K562 (cell line): ENCODE measurements around the gene CACNA1S. TPM values are rescaled to one million over a fixed set of nuclear protein-coding genes. Genes with fewer than 3 reads are reported as not detected.

Experiments used
- E2F4 ChIP-seq: sonication (generic); formaldehyde crosslinking; IDR thresholded peaks from 2 replicates; pipeline ENCODE4 v1.8.0; 2022; ENCODE audit warnings: mild to moderate bottlenecking, low read depth, missing genetic modification reagents
- HMG20B ChIP-seq: fragments of 250-450 bp; sonication (Bioruptor Pico); IDR thresholded peaks from 2 replicates; pipeline ENCODE4 v1.5.0; 2021; ENCODE audit warnings: mild to moderate bottlenecking
- NR3C1 ChIP-seq: sonication (generic); formaldehyde crosslinking; IDR thresholded peaks from 2 replicates; pipeline ENCODE4 v1.8.1; 2022; ENCODE audit warnings: missing genetic modification reagents
- SAFB ChIP-seq: fragments of 200-400 bp; formaldehyde crosslinking; IDR thresholded peaks from 2 replicates; pipeline ENCODE4 v1.6.1; 2017; ENCODE audit warnings: low read depth, low read length, borderline replicate concordance
- TAL1 ChIP-seq: fragments of 450-650 bp; IDR thresholded peaks from 2 replicates; pipeline ENCODE4 v1.6.1; 2016; ENCODE audit warnings: mild to moderate bottlenecking
- polyA plus RNA-seq, 8 experiments: library from polyadenylated mRNA; depleted of rRNA in 4 of 8; stranded (reverse) in 5 of 8; unstranded in 3 of 8; fragments of >200 nt; fragmentation: Nextera tagmentation in 2 of 8; fragmentation: Illumina TruSeq in 1 of 8; extraction: Ambion mirVana in 2 of 8; extraction: Trizol in 1 of 8; gene quantifications; 2 replicates each; pipeline versions ENCODE4 v1.2.1 to v1.2.3, GENCODE V29; 2011 to 2014; ENCODE audit warnings: inconsistent platforms in 1 of 8, missing spikeins in 1 of 8
- total RNA-seq, 7 experiments: library from RNA; depleted of rRNA in 6 of 7; stranded (reverse); fragments of >200 nt in 6 of 7; fragmentation: Illumina TruSeq in 2 of 7; extraction: Trizol in 2 of 7; gene quantifications; 2 replicates each; pipeline versions ENCODE4 v1.2.1 to v1.2.3, GENCODE V29; 2011 to 2021; ENCODE audit warnings: low replicate concordance in 1 of 7

CACNA1S gene
- total and polyA plus RNA-seq, 9 of the 15 experiments (the other 6 are each of a cell fraction or from before 2014, with no cell fraction given): not detected

- no peak for TF ChIP-seq E2F4 (CRISPR knock-in tag)
- TF ChIP-seq TAL1: no peak
- no peak for TF ChIP-seq NR3C1
- no peak for TF ChIP-seq SAFB
- no peak for TF ChIP-seq HMG20B (CRISPR knock-in tag)
These were observed 122.1 kb downstream of the CACNA1S start (continued) for GRCh38 chr1:200990114-200990513.

Other genes with a start within 250 kb of the CACNA1S start
- not detected in 2 replicates for gene GPR25, start 239.4 kb downstream of the CACNA1S start, total RNA-seq (2014; rRNA removed)
- not detected in 2 replicates for gene GPR25, start 239.4 kb downstream of the CACNA1S start, total RNA-seq (2014; rRNA removed; fragmentation: Illumina TruSeq; extraction: Trizol)
- not detected in 2 replicates for gene GPR25, start 239.4 kb downstream of the CACNA1S start, total RNA-seq (2015; rRNA removed; fragmentation: Illumina TruSeq; extraction: Trizol)
- gene GPR25, start 239.4 kb downstream of the CACNA1S start, total RNA-seq (2021): not detected in 2 replicates
- gene GPR25, start 239.4 kb downstream of the CACNA1S start, polyA plus RNA-seq (2011; rRNA removed): not detected in 2 replicates
- gene GPR25, start 239.4 kb downstream of the CACNA1S start, polyA plus RNA-seq (2014; fragmentation: Illumina TruSeq; extraction: Trizol): not detected in 2 replicates
- not detected for gene GPR25, start 239.4 kb downstream of the CACNA1S start, polyA plus RNA-seq (2014; fragmentation: Nextera tagmentation; extraction: Ambion mirVana)
- gene GPR25, start 239.4 kb downstream of the CACNA1S start, polyA plus RNA-seq (2014; rRNA removed): not detected in 2 replicates
- not detected in 2 replicates for gene INAVA, start 217.5 kb downstream of the CACNA1S start, total RNA-seq (2014; rRNA removed)
- not detected in 2 replicates for gene INAVA, start 217.5 kb downstream of the CACNA1S start, total RNA-seq (2014; rRNA removed; fragmentation: Illumina TruSeq; extraction: Trizol)
- gene INAVA, start 217.5 kb downstream of the CACNA1S start, total RNA-seq (2015; rRNA removed; fragmentation: Illumina TruSeq; extraction: Trizol): not detected in 2 replicates
- 0.09 TPM in 1 of 2 replicates, not detected in the other for gene INAVA, start 217.5 kb downstream of the CACNA1S start, total RNA-seq (2021)
- gene INAVA, start 217.5 kb downstream of the CACNA1S start, polyA plus RNA-seq (2011; rRNA removed): not detected in 2 replicates
- gene INAVA, start 217.5 kb downstream of the CACNA1S start, polyA plus RNA-seq (2014; fragmentation: Illumina TruSeq; extraction: Trizol): not detected in 2 replicates
- not detected for gene INAVA, start 217.5 kb downstream of the CACNA1S start, polyA plus RNA-seq (2014; fragmentation: Nextera tagmentation; extraction: Ambion mirVana)
- gene INAVA, start 217.5 kb downstream of the CACNA1S start, polyA plus RNA-seq (2014; rRNA removed): not detected in 2 replicates
- 5.9 and 8.4 TPM in 2 replicates for gene KIF21B, start 88.7 kb downstream of the CACNA1S start, total RNA-seq (2014; rRNA removed)
- 2.8 and 3.3 TPM in 2 replicates for gene KIF21B, start 88.7 kb downstream of the CACNA1S start, total RNA-seq (2014; rRNA removed; fragmentation: Illumina TruSeq; extraction: Trizol)
- gene KIF21B, start 88.7 kb downstream of the CACNA1S start, total RNA-seq (2015; rRNA removed; fragmentation: Illumina TruSeq; extraction: Trizol): 3.1 and 3.3 TPM in 2 replicates
- 11.5 and 13.4 TPM in 2 replicates for gene KIF21B, start 88.7 kb downstream of the CACNA1S start, total RNA-seq (2021)
- gene KIF21B, start 88.7 kb downstream of the CACNA1S start, polyA plus RNA-seq (2011; rRNA removed): 7.8 and 15.2 TPM in 2 replicates
- gene KIF21B, start 88.7 kb downstream of the CACNA1S start, polyA plus RNA-seq (2014; fragmentation: Illumina TruSeq; extraction: Trizol): 7.3 and 9.6 TPM in 2 replicates
- under 1 TPM; 0.46 to 0.48 TPM for gene KIF21B, start 88.7 kb downstream of the CACNA1S start, polyA plus RNA-seq (2014; fragmentation: Nextera tagmentation; extraction: Ambion mirVana)
- gene KIF21B, start 88.7 kb downstream of the CACNA1S start, polyA plus RNA-seq (2014; rRNA removed): 6.3 and 7.5 TPM in 2 replicates
- 0.09 TPM in 1 of 2 replicates, not detected in the other for gene ASCL5, start 14.8 kb upstream of the CACNA1S start, total RNA-seq (2014; rRNA removed)
- not detected in 2 replicates for gene ASCL5, start 14.8 kb upstream of the CACNA1S start, total RNA-seq (2014; rRNA removed; fragmentation: Illumina TruSeq; extraction: Trizol)
- not detected in 2 replicates for gene ASCL5, start 14.8 kb upstream of the CACNA1S start, total RNA-seq (2015; rRNA removed; fragmentation: Illumina TruSeq; extraction: Trizol)
- not detected in 2 replicates for gene ASCL5, start 14.8 kb upstream of the CACNA1S start, total RNA-seq (2021)
- not detected in 2 replicates for gene ASCL5, start 14.8 kb upstream of the CACNA1S start, polyA plus RNA-seq (2011; rRNA removed)
- gene ASCL5, start 14.8 kb upstream of the CACNA1S start, polyA plus RNA-seq (2014; fragmentation: Illumina TruSeq; extraction: Trizol): not detected in 2 replicates
- gene ASCL5, start 14.8 kb upstream of the CACNA1S start, polyA plus RNA-seq (2014; fragmentation: Nextera tagmentation; extraction: Ambion mirVana): not detected
- gene ASCL5, start 14.8 kb upstream of the CACNA1S start, polyA plus RNA-seq (2014; rRNA removed): not detected in 2 replicates
- gene TMEM9, start 42.0 kb upstream of the CACNA1S start, total RNA-seq (2014; rRNA removed): 79.3 and 118 TPM in 2 replicates
- 25.4 and 30.4 TPM in 2 replicates for gene TMEM9, start 42.0 kb upstream of the CACNA1S start, total RNA-seq (2014; rRNA removed; fragmentation: Illumina TruSeq; extraction: Trizol)
- 30.6 and 31.5 TPM in 2 replicates for gene TMEM9, start 42.0 kb upstream of the CACNA1S start, total RNA-seq (2015; rRNA removed; fragmentation: Illumina TruSeq; extraction: Trizol)
- gene TMEM9, start 42.0 kb upstream of the CACNA1S start, total RNA-seq (2021): 72.4 and 80.7 TPM in 2 replicates
- gene TMEM9, start 42.0 kb upstream of the CACNA1S start, polyA plus RNA-seq (2011; rRNA removed): 107 and 195 TPM in 2 replicates
- gene TMEM9, start 42.0 kb upstream of the CACNA1S start, polyA plus RNA-seq (2014; fragmentation: Illumina TruSeq; extraction: Trizol): 38.7 and 52.1 TPM in 2 replicates
- 10 to 100 TPM; 42.4 to 86.2 TPM for gene TMEM9, start 42.0 kb upstream of the CACNA1S start, polyA plus RNA-seq (2014; fragmentation: Nextera tagmentation; extraction: Ambion mirVana)
- 67.6 and 90.2 TPM in 2 replicates for gene TMEM9, start 42.0 kb upstream of the CACNA1S start, polyA plus RNA-seq (2014; rRNA removed)
- not detected in 2 replicates for gene IGFN1, start 78.4 kb upstream of the CACNA1S start, total RNA-seq (2014; rRNA removed)
- not detected in 2 replicates for gene IGFN1, start 78.4 kb upstream of the CACNA1S start, total RNA-seq (2014; rRNA removed; fragmentation: Illumina TruSeq; extraction: Trizol)
- gene IGFN1, start 78.4 kb upstream of the CACNA1S start, total RNA-seq (2015; rRNA removed; fragmentation: Illumina TruSeq; extraction: Trizol): not detected in 2 replicates
- gene IGFN1, start 78.4 kb upstream of the CACNA1S start, total RNA-seq (2021): not detected in 2 replicates
- not detected in 2 replicates for gene IGFN1, start 78.4 kb upstream of the CACNA1S start, polyA plus RNA-seq (2011; rRNA removed)
- gene IGFN1, start 78.4 kb upstream of the CACNA1S start, polyA plus RNA-seq (2014; fragmentation: Illumina TruSeq; extraction: Trizol): not detected in 2 replicates
- not detected for gene IGFN1, start 78.4 kb upstream of the CACNA1S start, polyA plus RNA-seq (2014; fragmentation: Nextera tagmentation; extraction: Ambion mirVana)
- 0.04 TPM in 1 of 2 replicates, not detected in the other for gene IGFN1, start 78.4 kb upstream of the CACNA1S start, polyA plus RNA-seq (2014; rRNA removed)
- gene PKP1, start 171.1 kb upstream of the CACNA1S start, total RNA-seq (2014; rRNA removed): not detected in 2 replicates
- not detected in 2 replicates for gene PKP1, start 171.1 kb upstream of the CACNA1S start, total RNA-seq (2014; rRNA removed; fragmentation: Illumina TruSeq; extraction: Trizol)
- gene PKP1, start 171.1 kb upstream of the CACNA1S start, total RNA-seq (2015; rRNA removed; fragmentation: Illumina TruSeq; extraction: Trizol): not detected in 2 replicates
- gene PKP1, start 171.1 kb upstream of the CACNA1S start, total RNA-seq (2021): not detected in 2 replicates
- gene PKP1, start 171.1 kb upstream of the CACNA1S start, polyA plus RNA-seq (2011; rRNA removed): not detected in 2 replicates
- not detected in 2 replicates for gene PKP1, start 171.1 kb upstream of the CACNA1S start, polyA plus RNA-seq (2014; fragmentation: Illumina TruSeq; extraction: Trizol)
- not detected for gene PKP1, start 171.1 kb upstream of the CACNA1S start, polyA plus RNA-seq (2014; fragmentation: Nextera tagmentation; extraction: Ambion mirVana)
- gene PKP1, start 171.1 kb upstream of the CACNA1S start, polyA plus RNA-seq (2014; rRNA removed): not detected in 2 replicates